OCI-LY7 (cell line): Measurements from ENCODE around the gene CYTH3.

Experiments
- EZH2phosphoT487 ChIP-seq: fragments of 200-600 bp; sonication (generic); IDR thresholded peaks from 2 replicates; pipeline ENCODE4 v1.6.1; 2018; ENCODE audit warnings: low read depth, borderline replicate concordance, mild to moderate bottlenecking, mixed run types, antibody characterized with exemption, low read length, moderate library complexity, mixed read lengths
- TF ChIP-seq, protein P1 (sequence below): fragments of 200-600 bp; sonication (generic); conservative IDR thresholded peaks from 2 replicates; pipeline ENCODE4 v1.5.1; 2014; ENCODE audit warnings: mild to moderate bottlenecking, antibody characterized with exemption, low read length, moderate library complexity, mixed read lengths

- TF ChIP-seq, protein P1, sequence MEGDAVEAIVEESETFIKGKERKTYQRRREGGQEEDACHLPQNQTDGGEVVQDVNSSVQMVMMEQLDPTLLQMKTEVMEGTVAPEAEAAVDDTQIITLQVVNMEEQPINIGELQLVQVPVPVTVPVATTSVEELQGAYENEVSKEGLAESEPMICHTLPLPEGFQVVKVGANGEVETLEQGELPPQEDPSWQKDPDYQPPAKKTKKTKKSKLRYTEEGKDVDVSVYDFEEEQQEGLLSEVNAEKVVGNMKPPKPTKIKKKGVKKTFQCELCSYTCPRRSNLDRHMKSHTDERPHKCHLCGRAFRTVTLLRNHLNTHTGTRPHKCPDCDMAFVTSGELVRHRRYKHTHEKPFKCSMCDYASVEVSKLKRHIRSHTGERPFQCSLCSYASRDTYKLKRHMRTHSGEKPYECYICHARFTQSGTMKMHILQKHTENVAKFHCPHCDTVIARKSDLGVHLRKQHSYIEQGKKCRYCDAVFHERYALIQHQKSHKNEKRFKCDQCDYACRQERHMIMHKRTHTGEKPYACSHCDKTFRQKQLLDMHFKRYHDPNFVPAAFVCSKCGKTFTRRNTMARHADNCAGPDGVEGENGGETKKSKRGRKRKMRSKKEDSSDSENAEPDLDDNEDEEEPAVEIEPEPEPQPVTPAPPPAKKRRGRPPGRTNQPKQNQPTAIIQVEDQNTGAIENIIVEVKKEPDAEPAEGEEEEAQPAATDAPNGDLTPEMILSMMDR = no peak
- TF ChIP-seq EZH2phosphoT487 = no peak
Measured at GRCh38 chr7:6117533-6117932, 154.9 kb downstream of the CYTH3 start.
